RPMI8226 (cell line): ENCODE measurements around the gene DIAPH1.

Experiments
- DNase-seq: peaks from one replicate; pipeline ENCODE4 v3.0.0-alpha.2; 2015

The DIAPH1 gene

GRCh38 chr5:141517312-141517711 lies 101.5 kb downstream of the DIAPH1 start:
- DNase-seq: no peak

- DNase-seq: no peak
Measured at GRCh38 chr5:141516672-141517025, 102.2 kb downstream of the DIAPH1 start.

GRCh38 chr5:141515946-141516671 lies 102.7 kb downstream of the DIAPH1 start:
- no peak for DNase-seq

- DNase-seq: no peak
Measured at GRCh38 chr5:141515141-141515540, 103.7 kb downstream of the DIAPH1 start.

GRCh38 chr5:141514330-141515133 lies 104.3 kb downstream of the DIAPH1 start:
- DNase-seq: no peak

GRCh38 chr5:141513627-141514329 lies 105.0 kb downstream of the DIAPH1 start:
- no peak for DNase-seq

GRCh38 chr5:141512911-141513626 lies 105.7 kb downstream of the DIAPH1 start:
- no peak for DNase-seq

GRCh38 chr5:141512390-141512910 lies 106.3 kb downstream of the DIAPH1 start:
- DNase-seq: peak; percentile 84

GRCh38 chr5:141511771-141512325 lies 107.0 kb downstream of the DIAPH1 start:
- DNase-seq: no peak

GRCh38 chr5:141510850-141511601 lies 107.8 kb downstream of the DIAPH1 start:
- no peak for DNase-seq

GRCh38 chr5:141510160-141510559 lies 108.6 kb downstream of the DIAPH1 start:
- no peak for DNase-seq

GRCh38 chr5:141508798-141509611 lies 109.8 kb downstream of the DIAPH1 start:
- DNase-seq: no peak

- no peak for DNase-seq
Measured at GRCh38 chr5:141508440-141508797, 110.4 kb downstream of the DIAPH1 start.

GRCh38 chr5:141507387-141508091 lies 111.3 kb downstream of the DIAPH1 start:
- peak; percentile 82 for DNase-seq

GRCh38 chr5:141506381-141507155 lies 112.2 kb downstream of the DIAPH1 start:
- DNase-seq: peak; percentile 41

GRCh38 chr5:141504216-141504615 lies 114.6 kb downstream of the DIAPH1 start:
- no peak for DNase-seq

GRCh38 chr5:141503681-141504080 lies 115.1 kb downstream of the DIAPH1 start:
- DNase-seq: no peak

GRCh38 chr5:141501761-141502160 lies 117.0 kb downstream of the DIAPH1 start:
- DNase-seq: no peak

GRCh38 chr5:141496038-141496437 lies 122.8 kb downstream of the DIAPH1 start:
- no peak for DNase-seq
